Nephron progenitor cell (in vitro differentiated cells): ENCODE results near the gene LPP.

Experiments used
- DNase-seq: peaks from one replicate; pipeline ENCODE4 v3.0.0; 2021
- H3K27ac Mint-ChIP-seq: 2 replicates; pipeline ENCODE4 v1.8.0; 2021; ENCODE audit warnings: mild to moderate bottlenecking, moderate library complexity, mixed read lengths
- H3K27me3 Mint-ChIP-seq: 2 replicates; pipeline ENCODE4 v1.8.0; 2021; ENCODE audit warnings: mild to moderate bottlenecking, low read depth, mixed read lengths; ENCODE audit not compliant: poor library complexity
- H3K36me3 Mint-ChIP-seq: 2 replicates; pipeline ENCODE4 v1.8.0; 2021; ENCODE audit warnings: low read depth, mixed read lengths
- H3K4me1 Mint-ChIP-seq: 2 replicates; pipeline ENCODE4 v1.8.0; 2021; ENCODE audit warnings: mixed read lengths
- H3K4me3 Mint-ChIP-seq: 2 replicates; pipeline ENCODE4 v1.8.0; 2021; ENCODE audit warnings: mild to moderate bottlenecking, moderate library complexity, mixed read lengths
- H3K9me3 Mint-ChIP-seq: 2 replicates; pipeline ENCODE4 v1.8.0; 2021; ENCODE audit warnings: mild to moderate bottlenecking, moderate library complexity, mixed read lengths
- CTCF ChIP-seq: fragments of 200-600 bp; sonication (generic); IDR thresholded peaks from 2 replicates; pipeline ENCODE4 v1.5.0; 2021; ENCODE audit warnings: antibody characterized with exemption

LPP gene

GRCh38 chr3:188868803-188869202 is 714.8 kb downstream of the LPP start:
- no peak for TF ChIP-seq CTCF
- no peak for DNase-seq
- Mint-ChIP-seq H3K9me3 (no peaks in the 10 kb centered on the region), H3K4me1 (no peaks in the 10 kb centered on the region), H3K27ac (peak overlapping the region; percentile 3), H3K27me3 (no peaks in the 10 kb centered on the region), H3K36me3 (peaks cover 20% of the 10 kb centered on the region), H3K4me3 (no peak overlapping the region)

- H3K4me3 Mint-ChIP-seq, result no peak overlapping the region
- H3K36me3 Mint-ChIP-seq, result peaks cover 26% of the 10 kb centered on the region
- no peaks in the 10 kb centered on the region for H3K4me1 Mint-ChIP-seq
- no peak for TF ChIP-seq CTCF
- H3K27ac Mint-ChIP-seq, result no peak overlapping the region
- no peak for DNase-seq
- H3K9me3 Mint-ChIP-seq, result no peaks in the 10 kb centered on the region
- H3K27me3 Mint-ChIP-seq, result no peaks in the 10 kb centered on the region
These were observed 715.7 kb downstream of the LPP start for GRCh38 chr3:188869628-188870027.

GRCh38 chr3:188870431-188870830 is 716.5 kb downstream of the LPP start:
- no peaks in the 10 kb centered on the region for H3K27me3 Mint-ChIP-seq
- DNase-seq, result no peak
- H3K36me3 Mint-ChIP-seq, result peaks cover 34% of the 10 kb centered on the region
- H3K9me3 Mint-ChIP-seq, result no peaks in the 10 kb centered on the region
- no peaks in the 10 kb centered on the region for H3K4me1 Mint-ChIP-seq
- no peak for TF ChIP-seq CTCF
- no peak overlapping the region for H3K4me3 Mint-ChIP-seq
- no peak overlapping the region for H3K27ac Mint-ChIP-seq

GRCh38 chr3:188874576-188874975 is 720.6 kb downstream of the LPP start:
- peaks cover 37% of the 10 kb centered on the region for H3K36me3 Mint-ChIP-seq
- DNase-seq, result no peak
- no peaks in the 10 kb centered on the region for H3K9me3 Mint-ChIP-seq
- no peaks in the 10 kb centered on the region for H3K27me3 Mint-ChIP-seq
- no peak overlapping the region for H3K4me3 Mint-ChIP-seq
- H3K27ac Mint-ChIP-seq, result no peak overlapping the region
- no peak for TF ChIP-seq CTCF
- H3K4me1 Mint-ChIP-seq, result no peaks in the 10 kb centered on the region

GRCh38 chr3:188875413-188875812 is 721.5 kb downstream of the LPP start:
- Mint-ChIP-seq H3K9me3 (no peaks in the 10 kb centered on the region), H3K4me3 (no peak overlapping the region), H3K36me3 (peaks cover 43% of the 10 kb centered on the region), H3K4me1 (no peaks in the 10 kb centered on the region), H3K27me3 (no peaks in the 10 kb centered on the region), H3K27ac (no peak overlapping the region)
- DNase-seq, result no peak
- no peak for TF ChIP-seq CTCF

GRCh38 chr3:188876370-188876769 is 722.4 kb downstream of the LPP start:
- H3K27me3 Mint-ChIP-seq, result no peaks in the 10 kb centered on the region
- no peak overlapping the region for H3K27ac Mint-ChIP-seq
- H3K9me3 Mint-ChIP-seq, result peaks cover 5% of the 10 kb centered on the region
- H3K4me3 Mint-ChIP-seq, result no peak overlapping the region
- TF ChIP-seq CTCF, result no peak
- H3K4me1 Mint-ChIP-seq, result no peaks in the 10 kb centered on the region
- DNase-seq, result no peak
- peaks cover 52% of the 10 kb centered on the region for H3K36me3 Mint-ChIP-seq
